ENCODE data around the gene GRM4. TPM values are rescaled to one million over a fixed set of nuclear protein-coding genes. Genes with fewer than 3 reads are reported as not detected.

The GRM4 gene
- total and polyA plus RNA-seq, 10 of the 15 experiments (the other 5 are each of a cell fraction or from before 2014, with no cell fraction given), result 0.01 to 0.31 (median 0.05) TPM; not detected in 2

- Histone ChIP-seq H3K79me2 (ENCODE audit: control insufficient read depth, insufficient read depth, low read length) (no peaks in the 10 kb centered on the region), H2AFZ (ENCODE audit: control insufficient read depth, low read depth, low read length) (no peak overlapping the region), H3K9me3 (replicated peaks; ENCODE audit: control insufficient read depth, insufficient read depth, low read length) (no peaks in the 10 kb centered on the region), H4K20me1 (ENCODE audit: control insufficient read depth, insufficient read depth) (no peaks in the 10 kb centered on the region), H3K4me3 (no peak overlapping the region), H3K4me2 (ENCODE audit: control insufficient read depth, insufficient read depth) (no peak overlapping the region), H3K27ac (ENCODE audit: control insufficient read depth, insufficient read depth) (no peak overlapping the region), H3K36me3 (ENCODE audit: control insufficient read depth in 2 of 2, insufficient read depth in 2 of 2, low read length in 1 of 2) (no peaks in the 10 kb centered on the region), H3K9ac (ENCODE audit: control insufficient read depth, insufficient read depth, low read length) (no peak overlapping the region), H3K4me1 (ENCODE audit: control insufficient read depth, insufficient read depth, low read length) (no peaks in the 10 kb centered on the region), H3K27me3 (replicated peaks in 1 of 2; ENCODE audit: control insufficient read depth in 2 of 2, insufficient read depth in 2 of 2, low read length in 1 of 2) (no peaks in the 10 kb centered on the region; a peak in 1 of 4 replicates)
- ChIA-PET RAD21 (ENCODE audit: unreplicated experiment) (no interaction called here), SMC1A (ENCODE audit: uncharacterized antibody, unreplicated experiment) (no interaction called here), POLR2A (no interaction called here), CTCF (no interaction called here)
- DNase-seq (ENCODE audit: low read depth, low spot score), result no peak
- FAIRE-seq, result no peak
- 28% methylated on average over 13 of the region's 13 CpGs for WGBS (ENCODE audit: insufficient coverage, insufficient replicate concordance, low lambda C conversion rate, missing lambda C conversion rate)
- no peak for ATAC-seq
- intact Hi-C loops (cut with micrococcal nuclease; ENCODE audit: unreplicated experiment) (no loop called here), in situ Hi-C loops (cut with MboI) (no loop called here)
- no peak for TF ChIP-seq NRF1 (conservative IDR thresholded peaks at IDR 0.05; ENCODE audit: low read depth, low read length)
- TF ChIP-seq IRF4 (IDR thresholded peaks at IDR 0.05; ENCODE audit: low read depth, low read length), result no peak
- no peak for TF ChIP-seq ZNF274 (IDR thresholded peaks at IDR 0.05; ENCODE audit: insufficient read depth, insufficient read length)
- TF ChIP-seq HDAC6 (IDR thresholded peaks at IDR 0.05; ENCODE audit: unreplicated experiment), result no peak
- TF ChIP-seq HDAC2 (IDR thresholded peaks at IDR 0.05), result no peak
- no peak for TF ChIP-seq RAD51 (IDR thresholded peaks at IDR 0.05)
- no peak for TF ChIP-seq PKNOX1 (IDR thresholded peaks at IDR 0.05)
- no peak for TF ChIP-seq ZNF217 (IDR thresholded peaks at IDR 0.05)
- TF ChIP-seq ZNF207 (IDR thresholded peaks at IDR 0.05; ENCODE audit: borderline replicate concordance), result no peak
- TF ChIP-seq ELK1 (IDR thresholded peaks at IDR 0.05; ENCODE audit: low read depth, low read length), result no peak
- TF ChIP-seq SRF (IDR thresholded peaks at IDR 0.05; ENCODE audit: low read depth in 2 of 2, low read length in 2 of 2), result no peak
- no peak for TF ChIP-seq NFXL1 (IDR thresholded peaks at IDR 0.05; ENCODE audit: borderline replicate concordance)
- no peak for TF ChIP-seq ZBTB4 (CRISPR knock-in tag; IDR thresholded peaks at IDR 0.05)
- TF ChIP-seq CBX3 (IDR thresholded peaks at IDR 0.05; ENCODE audit: borderline replicate concordance, low read depth), result no peak
- TF ChIP-seq CHD2 (IDR thresholded peaks at IDR 0.05; ENCODE audit: borderline replicate concordance, low read depth, low read length), result no peak
- TF ChIP-seq ATF7 (IDR thresholded peaks at IDR 0.05; ENCODE audit: low read depth), result no peak
- no TSS peak for BruUV-seq (replicated peaks)
Measured at GRCh38 chr6:33989016-33989854, 156.7 kb downstream of the GRM4 start.

All from GM12878 (cell line).